Endometrium (tissue), 2 donors: ENCODE measurements around the gene TSFM.

Experiments used
- FAIRE-seq: peaks from 2 replicates; lab custom pipeline; 2012; peaks lifted over from hg19 to GRCh38; lab: Jason Lieb, UNC
- donor health status: control.
- donor health status: control.

TSFM gene

GRCh38 chr12:57746025-57746424 is 36.6 kb upstream of the TSFM start:
- no peak for FAIRE-seq

- no peak for FAIRE-seq
Observed at GRCh38 chr12:57749061-57749460, 33.5 kb upstream of the TSFM start.

- FAIRE-seq = no peak
Observed at GRCh38 chr12:57750561-57751431, 31.8 kb upstream of the TSFM start.

GRCh38 chr12:57751432-57751787 is 31.2 kb upstream of the TSFM start:
- no peak for FAIRE-seq

DNA sequence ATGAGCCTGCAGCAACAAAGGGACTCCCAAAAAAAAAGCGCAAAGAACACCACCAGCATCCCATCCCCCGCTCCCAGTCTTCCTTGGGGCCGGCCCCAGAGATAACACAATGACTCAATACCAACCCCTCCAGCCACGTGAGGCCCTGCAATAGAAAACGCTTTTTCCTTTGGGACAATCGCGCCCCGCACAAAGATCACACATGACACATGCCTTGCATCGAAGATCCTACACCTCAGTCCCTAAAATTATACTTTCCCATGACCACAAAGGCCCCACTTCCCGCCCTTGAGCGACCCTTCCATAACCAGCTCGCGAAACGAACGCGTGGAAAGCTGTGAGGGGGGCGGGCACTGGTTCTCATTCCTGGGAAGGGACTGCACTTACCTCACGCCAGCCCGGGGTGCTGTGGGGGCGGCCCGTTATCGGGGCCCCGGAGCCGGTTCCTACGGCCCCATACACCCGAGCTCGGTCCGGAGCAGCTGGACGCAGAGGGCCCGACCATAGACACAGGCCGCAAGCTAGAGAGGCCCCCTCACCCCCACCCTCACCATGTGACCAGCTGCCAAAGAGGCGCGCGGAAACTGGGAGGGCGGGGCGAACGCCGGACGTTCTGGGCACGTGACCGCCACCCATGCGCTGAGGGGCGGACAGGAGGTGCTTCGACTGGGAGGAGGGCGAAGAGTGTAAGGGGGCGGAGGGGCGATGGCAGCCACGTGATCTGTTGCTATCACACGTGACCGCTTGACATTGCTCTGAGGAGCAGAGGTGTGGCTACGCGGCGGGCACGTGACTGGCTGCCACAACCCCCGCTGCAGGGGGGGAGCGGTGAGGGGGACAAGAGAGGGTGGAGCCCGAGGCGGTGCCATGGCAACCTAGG is 30.6 kb upstream of the TSFM start, which contains the start of gene CDK4:
TSS of gene CDK4 (minus strand) at position 523 of the 880 bp plus-strand sequence. CDS start 593 bp downstream, outside the sequence.
- peak; percentile 97 for FAIRE-seq

- FAIRE-seq = no peak
Observed at GRCh38 chr12:57752668-57753000, 30.0 kb upstream of the TSFM start.

- no peak for FAIRE-seq
Observed at GRCh38 chr12:57753756-57754337, 28.7 kb upstream of the TSFM start.

DNA sequence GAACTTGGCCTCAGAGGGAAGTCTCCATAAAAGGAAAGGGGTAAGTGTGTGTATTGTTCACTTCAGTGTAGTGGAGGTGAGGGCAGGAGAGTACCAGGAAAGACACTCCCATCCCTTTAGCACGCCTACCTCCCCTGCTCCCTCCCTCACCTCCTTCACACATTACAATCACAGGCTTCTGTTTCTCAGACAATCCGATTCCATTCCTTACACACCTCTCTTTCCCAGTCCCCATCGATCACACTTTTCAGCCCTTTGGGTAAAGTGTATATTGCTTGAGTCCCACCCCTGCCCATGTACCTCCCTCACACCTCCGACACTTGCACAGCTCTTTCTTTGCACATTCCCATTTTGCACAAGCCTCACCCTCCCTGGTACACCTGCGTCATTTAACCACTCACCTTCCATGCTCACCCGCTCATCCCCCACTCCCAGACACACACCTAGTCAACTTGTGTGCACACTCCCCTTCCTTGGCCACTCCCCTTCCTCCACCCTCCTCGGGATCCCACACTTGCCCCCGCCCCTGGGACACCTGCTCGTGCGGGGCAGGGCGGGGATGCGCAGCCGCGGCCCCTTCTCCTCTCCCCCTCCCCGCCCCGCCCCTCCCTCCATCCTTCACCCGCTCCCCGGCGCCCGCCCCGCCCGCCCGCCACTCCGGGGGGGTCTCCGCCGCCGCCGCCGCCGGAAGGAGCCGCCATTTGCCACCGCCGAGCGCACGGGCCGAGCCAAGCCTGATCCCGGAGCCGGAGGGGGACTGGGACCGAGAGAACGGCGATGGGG is 28.0 kb upstream of the TSFM start, which contains the start of gene MARCHF9:
TSS of gene MARCHF9 (plus strand) at position 693 of the 783 bp plus-strand sequence. CDS start 426 bp downstream, outside the sequence.
- FAIRE-seq = no peak

DNA sequence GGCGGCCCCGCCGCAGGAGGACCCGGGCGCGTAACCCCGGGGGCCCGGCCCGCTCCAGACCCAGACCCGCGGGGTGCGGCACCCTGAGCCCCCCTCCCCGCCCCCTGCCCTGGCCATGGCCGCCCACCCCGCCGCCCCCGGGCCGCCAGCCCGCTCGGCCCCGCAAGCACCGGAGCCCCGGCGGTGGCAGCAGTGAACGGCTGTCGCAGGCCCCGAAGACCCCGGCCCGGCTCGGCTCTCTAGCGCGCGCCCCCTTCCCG is 27.5 kb upstream of the TSFM start:
- no peak for FAIRE-seq

GRCh38 chr12:57755454-57756372 is 26.9 kb upstream of the TSFM start:
- no peak for FAIRE-seq

DNA sequence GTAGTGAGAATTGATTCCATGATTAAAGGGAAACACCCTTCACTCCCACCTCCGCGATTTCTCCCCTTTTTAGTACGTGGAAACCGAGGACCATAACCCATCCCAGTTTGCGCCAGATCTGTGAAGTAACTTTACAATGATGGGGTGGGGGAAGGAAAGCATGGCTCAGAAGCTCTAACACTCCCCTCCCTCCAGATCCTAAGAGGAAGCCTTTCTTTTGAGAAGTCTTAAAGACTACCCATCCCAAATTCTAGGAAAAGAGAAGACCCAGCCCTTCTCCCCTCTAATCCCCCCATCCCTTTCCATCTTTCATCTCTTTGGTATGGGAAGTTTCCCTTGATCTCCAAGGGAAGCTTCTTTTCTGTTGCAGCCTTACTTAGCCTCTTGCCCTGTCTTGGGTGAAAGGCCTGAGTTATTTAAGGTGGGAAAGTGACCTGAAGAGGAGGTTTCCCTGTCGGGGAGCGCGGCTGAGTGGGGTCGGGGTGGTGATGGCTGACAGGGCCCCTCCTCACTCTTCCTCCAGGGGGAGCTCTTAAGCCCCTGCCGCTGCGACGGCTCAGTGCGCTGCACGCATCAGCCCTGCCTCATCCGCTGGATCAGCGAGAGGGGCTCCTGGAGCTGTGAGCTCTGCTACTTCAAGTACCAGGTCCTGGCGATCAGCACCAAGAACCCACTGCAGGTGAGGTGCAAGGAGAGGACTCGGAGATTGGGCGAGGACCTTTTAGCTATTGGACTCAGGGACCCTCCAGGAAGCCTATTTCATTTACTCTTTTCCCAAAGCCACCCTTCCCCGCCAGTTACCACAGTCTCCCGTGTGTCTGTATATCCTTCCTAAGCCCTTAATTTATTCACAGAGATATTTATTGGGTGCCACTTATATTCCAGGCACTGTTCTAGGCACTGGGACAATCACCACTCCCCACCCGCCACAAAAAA is 25.9 kb upstream of the TSFM start:
- FAIRE-seq = no peak

DNA sequence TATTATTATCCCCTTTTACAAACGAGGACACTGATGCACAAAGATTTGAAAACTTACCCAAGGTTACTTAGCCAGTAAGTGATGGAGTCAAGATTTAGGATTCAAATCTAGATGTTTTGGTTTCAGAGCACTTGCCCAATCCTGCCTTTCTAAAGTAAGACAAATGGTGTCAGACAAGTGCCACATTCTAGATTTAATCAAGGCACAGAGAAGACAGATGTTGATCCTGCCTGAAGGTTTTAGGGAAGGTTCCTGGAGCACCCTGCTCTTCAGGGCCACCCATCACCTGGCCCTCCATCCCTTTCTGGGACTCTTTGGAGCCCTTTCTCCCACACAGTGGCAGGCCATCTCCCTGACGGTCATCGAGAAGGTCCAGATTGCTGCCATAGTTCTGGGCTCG is 24.8 kb upstream of the TSFM start:
- no peak for FAIRE-seq

GRCh38 chr12:57758552-57759359 is 23.8 kb upstream of the TSFM start:
- no peak for FAIRE-seq

GRCh38 chr12:57759360-57759980 is 23.1 kb upstream of the TSFM start:
- no peak for FAIRE-seq

DNA sequence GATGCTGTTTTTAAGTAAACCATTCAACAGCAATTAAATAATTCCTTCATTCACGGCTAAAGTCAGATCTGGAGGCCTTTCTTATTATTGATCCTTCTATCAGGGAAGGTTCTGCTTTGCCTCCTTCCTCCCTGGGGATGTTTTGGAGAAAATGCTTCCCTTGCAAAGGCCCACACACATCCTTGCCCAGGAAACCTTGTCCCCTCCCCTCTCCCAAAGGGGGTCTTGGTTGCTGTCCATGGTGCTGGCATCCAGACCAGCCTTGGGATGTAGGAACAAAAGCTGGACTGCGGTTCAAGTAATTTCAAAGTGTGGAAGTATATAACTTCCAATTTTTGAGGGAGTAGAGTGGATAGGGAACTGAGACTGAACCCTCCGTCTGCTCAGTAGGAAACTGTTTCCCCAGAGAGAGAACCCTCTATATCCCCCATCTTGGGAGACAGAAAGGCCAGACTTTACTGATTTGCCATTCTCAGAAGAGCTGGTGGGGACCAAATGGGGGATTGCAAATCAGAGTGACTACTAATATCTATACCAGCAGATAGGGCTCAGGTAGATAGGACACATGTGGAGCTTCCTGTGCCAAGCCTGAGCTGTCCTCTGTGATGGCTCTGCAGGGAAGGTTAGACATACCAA is 22.1 kb upstream of the TSFM start:
- no peak for FAIRE-seq

DNA sequence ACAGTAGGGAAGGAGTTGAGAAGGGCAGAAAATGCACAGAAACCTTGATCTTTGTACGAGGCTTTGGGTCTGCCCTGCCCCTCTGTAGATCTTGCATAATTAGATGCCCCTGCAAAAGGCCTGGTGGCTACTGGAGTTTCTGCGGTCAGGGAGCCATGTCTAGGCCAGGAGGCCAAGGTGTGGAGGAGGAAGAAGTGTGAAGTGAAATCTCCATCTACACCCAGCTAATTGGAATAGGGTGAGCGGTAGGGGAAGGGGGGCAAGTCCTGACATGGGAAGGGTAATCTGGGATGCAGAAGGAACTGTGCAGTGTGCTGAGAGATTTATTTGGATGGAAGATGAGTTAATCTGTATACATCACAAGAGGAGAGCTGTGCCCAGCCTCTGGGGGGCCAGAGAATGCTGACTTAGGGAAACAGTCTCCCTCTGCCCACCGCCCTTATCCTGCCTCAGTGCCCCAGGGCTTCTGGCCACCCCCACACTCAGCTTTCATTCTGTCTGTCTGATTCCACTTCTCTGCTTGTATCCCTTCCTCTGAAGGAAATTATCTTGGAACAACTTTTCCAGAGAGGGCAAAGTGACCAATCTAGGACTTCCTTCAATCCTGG is 21.1 kb upstream of the TSFM start:
- no peak for FAIRE-seq

- no peak for FAIRE-seq
Observed at GRCh38 chr12:57762463-57762862, 20.1 kb upstream of the TSFM start.
